Gastroesophageal sphincter (tissue), 4 donors: ENCODE results near the gene WWC2. TPM values are rescaled to one million over a fixed set of nuclear protein-coding genes. Genes with fewer than 3 reads are reported as not detected.

Source experiments
- ATAC-seq: fragments of 150-250 bp; one replicate; pipeline ENCODE4 v1.9.1; 2016; ENCODE audit warnings: mild to moderate bottlenecking, moderate library complexity
- H3K27ac ChIP-seq, 4 donors: fragments of 200-600 bp; sonication (generic) in 3 of 4; 1 replicate in 3 of 4; 2 replicates in 1 of 4; pipeline ENCODE4 v1.5.1; 2016 to 2019
- H3K27me3 ChIP-seq: fragments of 200-600 bp; sonication (generic); one replicate; pipeline ENCODE4 v1.5.1; 2019
- H3K36me3 ChIP-seq, 2 donors: fragments of 200-600 bp; sonication (generic); one replicate each; pipeline ENCODE4 v1.5.1; 2019; ENCODE audit warnings: control low read depth in 1 of 2
- H3K4me1 ChIP-seq, 3 donors: fragments of 200-600 bp; sonication (generic); 1 replicate in 2 of 3; 2 replicates in 1 of 3; pipeline ENCODE4 v1.5.1; 2016 to 2019; ENCODE audit warnings: control low read depth in 2 of 3
- H3K4me3 ChIP-seq, 2 donors: fragments of 200-600 bp; sonication (generic); one replicate each; pipeline ENCODE4 v1.5.1; 2019; ENCODE audit warnings: mild to moderate bottlenecking in 1 of 2, moderate library complexity in 1 of 2
- H3K9me3 ChIP-seq, 3 donors: fragments of 200-600 bp; sonication (generic); one replicate each; pipeline ENCODE4 v1.5.1; 2017 to 2019; ENCODE audit warnings: control low read depth in 2 of 3
- CTCF ChIP-seq, 4 experiments: fragments of 200-600 bp in 2 of 4; fragments of 450-650 bp in 2 of 4; sonication (generic) in 1 of 4; IDR thresholded peaks; one replicate each; pipeline ENCODE4 v1.5.1; 2017 to 2019; ENCODE audit warnings: antibody characterized with exemption in 4 of 4, mild to moderate bottlenecking in 2 of 4, moderate library complexity in 2 of 4
- EP300 ChIP-seq: sonication (generic); formaldehyde crosslinking; IDR thresholded peaks from one replicate; pipeline ENCODE4 v1.6.1; 2017; ENCODE audit warnings: antibody characterized with exemption, mild to moderate bottlenecking
- POLR2A ChIP-seq, 2 donors: fragments of 450-650 bp; IDR thresholded peaks; one replicate each; pipeline ENCODE4 v1.6.1; 2017; ENCODE audit warnings: antibody characterized with exemption in 2 of 2, mild to moderate bottlenecking in 2 of 2, moderate library complexity in 1 of 2
- POLR2AphosphoS5 ChIP-seq: sonication (generic); formaldehyde crosslinking; IDR thresholded peaks from one replicate; pipeline ENCODE4 v1.6.1; 2017; ENCODE audit warnings: antibody characterized with exemption
- WGBS, 2 donors: methylation state at CpG; one replicate each; pipeline ENCODE4 v1.1.5; 2018; ENCODE audit warnings: low coverage in 1 of 2; 5-methylcytosine and 5-hydroxymethylcytosine counted together
- total RNA-seq, 4 donors: library from RNA; depleted of rRNA; stranded (reverse); fragments of >200 nt; gene quantifications; one replicate each; pipeline ENCODE4 v1.1.0, GENCODE V29; 2016

Gene WWC2
- total RNA-seq, 4 donors from 2014 or later = 23.0 to 42.0 (median 37.2) TPM

DNA sequence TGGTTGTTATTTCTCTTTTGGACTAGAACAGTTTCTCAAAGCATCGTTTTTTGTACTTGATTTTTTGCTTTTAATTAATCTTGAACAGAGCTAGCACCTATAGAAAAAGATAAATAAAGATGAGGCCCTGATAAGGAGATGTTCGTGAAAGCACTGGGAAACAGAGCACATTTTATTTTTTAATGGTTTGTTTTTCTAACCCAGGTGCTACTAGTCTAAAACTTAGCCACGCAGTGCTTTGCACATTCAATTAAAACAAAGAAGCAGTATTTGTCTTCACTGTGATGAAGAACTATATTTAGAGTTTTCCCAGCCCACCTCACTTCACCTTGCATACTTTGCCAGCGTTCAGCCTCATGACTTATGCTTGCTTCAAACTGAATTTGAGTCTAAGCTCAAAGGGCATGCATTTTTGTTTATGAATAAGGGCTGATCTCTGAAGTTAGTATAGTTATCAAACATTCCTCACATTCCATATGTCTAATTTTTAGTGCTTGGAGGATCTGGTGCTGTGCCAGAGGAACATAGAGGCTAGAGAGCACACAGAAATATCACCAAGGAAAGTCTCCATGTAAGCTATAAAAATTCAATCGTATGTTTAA is 76.7 kb downstream of the WWC2 start:
- Histone ChIP-seq H3K9me3 (no peaks in the 10 kb centered on the region), H3K4me1 (peaks cover 3 to 62% (median 6%) of the 10 kb centered on the region in 3 donors), H3K27me3 (no peaks in the 10 kb centered on the region), H3K27ac (no peak overlapping the region), H3K36me3 (no peaks in the 10 kb centered on the region), H3K4me3 (no peak overlapping the region)
- ATAC-seq = no peak
- no peak for TF ChIP-seq POLR2A (IDR thresholded peaks at IDR 0.05)
- 28 to 39% methylated on average over 5 of the region's 5 CpGs for WGBS, 2 donors

GRCh38 chr4:183177001-183177400 is 77.9 kb downstream of the WWC2 start:
- no peaks in the 10 kb centered on the region for H3K9me3 ChIP-seq
- TF ChIP-seq CTCF (IDR thresholded peaks at IDR 0.05) (no peak), POLR2AphosphoS5 (no peak), EP300 (no peak), POLR2A (IDR thresholded peaks at IDR 0.05) (no peak)
- peaks cover 3 to 58% (median 6%) of the 10 kb centered on the region in 3 donors for H3K4me1 ChIP-seq
- no peaks in the 10 kb centered on the region for H3K27me3 ChIP-seq
- H3K4me3 ChIP-seq = no peak overlapping the region
- no peak overlapping the region for H3K27ac ChIP-seq
- 92 to 95% methylated on average over 2 of the region's 2 CpGs for WGBS, 2 donors
- ATAC-seq = no peak
- no peaks in the 10 kb centered on the region for H3K36me3 ChIP-seq

DNA sequence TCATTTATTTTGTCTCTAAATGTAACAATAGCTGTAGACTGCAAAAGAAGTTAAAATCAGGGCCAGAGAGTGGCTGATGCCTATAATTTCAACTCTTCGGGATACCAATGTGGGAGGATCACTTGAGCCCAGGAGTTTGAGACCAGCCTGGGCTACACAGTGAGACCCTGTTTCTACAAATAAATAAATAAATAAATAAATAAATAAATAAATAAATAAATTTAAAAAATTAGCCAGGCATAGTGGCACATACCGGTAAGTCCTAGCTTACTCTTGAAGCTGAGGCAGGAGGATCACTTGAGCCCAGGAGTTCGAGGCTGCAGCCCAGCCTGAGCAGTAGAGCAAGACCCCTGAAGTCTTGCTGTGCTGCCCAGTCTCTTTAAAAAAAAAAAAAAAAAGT is 79.1 kb downstream of the WWC2 start:
- H3K27me3 ChIP-seq = no peaks in the 10 kb centered on the region
- no peak for TF ChIP-seq POLR2AphosphoS5
- H3K9me3 ChIP-seq = no peaks in the 10 kb centered on the region
- H3K4me1 ChIP-seq = peaks cover 3 to 51% (median 6%) of the 10 kb centered on the region in 3 donors
- no peaks in the 10 kb centered on the region for H3K36me3 ChIP-seq
- H3K4me3 ChIP-seq = no peak overlapping the region
- no peak overlapping the region for H3K27ac ChIP-seq
- ATAC-seq = no peak
- WGBS, 2 donors = 33% methylated on average over 3 of the region's 3 CpGs

- no peak for ATAC-seq
- no peaks in the 10 kb centered on the region for H3K9me3 ChIP-seq
- H3K4me1 ChIP-seq = peaks cover 3 to 39% (median 6%) of the 10 kb centered on the region in 3 donors
- H3K27ac ChIP-seq = no peak overlapping the region
- H3K36me3 ChIP-seq = no peaks in the 10 kb centered on the region
- H3K4me3 ChIP-seq = no peak overlapping the region
- WGBS, 2 donors = 79 to 87% methylated on average over 7 of the region's 7 CpGs
- TF ChIP-seq POLR2AphosphoS5 = no peak
- TF ChIP-seq CTCF (IDR thresholded peaks at IDR 0.05) = no peak
- no peak for TF ChIP-seq EP300
- TF ChIP-seq POLR2A (IDR thresholded peaks at IDR 0.05) = no peak
- no peaks in the 10 kb centered on the region for H3K27me3 ChIP-seq
These were observed 81.0 kb downstream of the WWC2 start for GRCh38 chr4:183180096-183180495.

DNA sequence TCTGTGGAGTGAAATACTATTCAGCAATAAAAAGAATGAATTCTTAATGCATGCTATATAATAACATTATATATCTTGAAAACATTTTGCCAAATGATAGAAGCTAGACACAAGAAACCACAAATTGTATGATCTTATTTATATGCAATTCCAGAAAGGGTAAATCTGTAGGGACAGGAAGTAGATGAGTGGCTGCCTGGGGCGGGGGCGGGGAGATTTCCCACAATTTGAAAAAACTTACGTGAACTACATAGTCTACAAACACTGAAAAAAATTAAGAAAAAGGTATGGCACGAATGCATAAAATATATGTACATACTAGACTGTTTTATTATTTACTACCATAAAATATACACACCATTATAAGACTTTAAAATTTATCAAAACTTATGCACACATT is 81.6 kb downstream of the WWC2 start:
- Histone ChIP-seq H3K27ac (no peak overlapping the region), H3K4me3 (no peak overlapping the region), H3K27me3 (no peaks in the 10 kb centered on the region), H3K9me3 (no peaks in the 10 kb centered on the region), H3K4me1 (peaks cover 2 to 34% (median 3%) of the 10 kb centered on the region in 3 donors), H3K36me3 (no peaks in the 10 kb centered on the region)
- ATAC-seq = no peak
- TF ChIP-seq CTCF (IDR thresholded peaks at IDR 0.05) (no peak), POLR2A (IDR thresholded peaks at IDR 0.05) (no peak), EP300 (no peak), POLR2AphosphoS5 (no peak)
- WGBS, 2 donors = 88 to 98% methylated on average over 4 of the region's 4 CpGs

DNA sequence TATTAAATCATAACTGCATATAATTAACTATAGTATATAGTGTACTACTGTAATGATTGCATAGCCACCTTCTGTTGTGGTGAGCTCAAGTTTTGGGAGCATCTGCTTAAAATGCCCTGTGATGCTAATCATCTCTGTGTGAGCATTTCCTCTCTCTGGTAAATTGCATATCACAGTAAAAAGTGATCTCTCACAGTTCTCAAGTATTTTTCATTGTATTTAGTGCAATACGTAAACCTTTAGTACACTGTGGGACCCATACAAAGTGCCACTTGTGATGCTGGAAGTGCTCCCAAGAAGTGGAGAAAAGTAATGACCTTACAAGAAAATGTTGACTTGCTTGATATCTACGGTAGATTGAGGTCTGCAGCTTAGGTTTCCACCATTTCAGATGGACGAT is 82.0 kb downstream of the WWC2 start:
- Histone ChIP-seq H3K36me3 (no peaks in the 10 kb centered on the region), H3K4me1 (peaks cover 0 to 29% (median under 1%) of the 10 kb centered on the region in 3 donors), H3K27ac (no peak overlapping the region), H3K9me3 (no peaks in the 10 kb centered on the region), H3K4me3 (no peak overlapping the region), H3K27me3 (no peaks in the 10 kb centered on the region)
- ATAC-seq = no peak
- 85 to 87% methylated on average over 2 to 3 of the region's 3 CpGs for WGBS, 2 donors
- TF ChIP-seq CTCF (IDR thresholded peaks at IDR 0.05) (no peak), EP300 (no peak), POLR2AphosphoS5 (no peak), POLR2A (IDR thresholded peaks at IDR 0.05) (no peak)
